ENCODE data around the gene MGAT3.

The MGAT3 gene

GRCh38 chr22:39453765-39454378 is 2.9 kb upstream of the MGAT3 start:
- no peak for DNase-seq

DNA sequence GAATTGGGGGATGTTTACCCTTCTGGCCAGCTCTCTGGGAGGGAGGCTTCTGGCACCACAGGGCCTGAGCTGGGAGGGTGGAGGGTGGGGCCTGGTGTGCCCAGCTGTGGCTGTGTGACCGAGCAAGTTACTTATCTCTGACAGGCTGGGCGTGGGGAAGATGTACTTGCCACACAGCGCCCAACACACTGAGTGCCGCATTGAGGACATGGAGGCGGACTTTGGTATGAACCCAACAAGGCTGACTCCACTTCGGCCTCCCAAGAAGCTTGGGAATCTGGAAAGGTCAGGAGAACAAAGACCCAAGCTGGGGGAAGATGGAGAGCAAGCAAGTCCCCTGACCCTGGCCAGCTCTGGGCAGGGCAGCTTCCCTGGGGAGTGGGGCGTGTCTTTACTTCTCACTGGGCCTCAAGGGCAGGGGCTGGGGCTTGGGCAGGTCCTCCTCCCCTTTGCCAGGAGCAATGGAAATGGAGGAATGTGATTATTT is 2.4 kb upstream of the MGAT3 start:
- no peak for DNase-seq

GRCh38 chr22:39457198-39457555 is 365 bp downstream of the MGAT3 start:
- DNase-seq: no peak

DNA sequence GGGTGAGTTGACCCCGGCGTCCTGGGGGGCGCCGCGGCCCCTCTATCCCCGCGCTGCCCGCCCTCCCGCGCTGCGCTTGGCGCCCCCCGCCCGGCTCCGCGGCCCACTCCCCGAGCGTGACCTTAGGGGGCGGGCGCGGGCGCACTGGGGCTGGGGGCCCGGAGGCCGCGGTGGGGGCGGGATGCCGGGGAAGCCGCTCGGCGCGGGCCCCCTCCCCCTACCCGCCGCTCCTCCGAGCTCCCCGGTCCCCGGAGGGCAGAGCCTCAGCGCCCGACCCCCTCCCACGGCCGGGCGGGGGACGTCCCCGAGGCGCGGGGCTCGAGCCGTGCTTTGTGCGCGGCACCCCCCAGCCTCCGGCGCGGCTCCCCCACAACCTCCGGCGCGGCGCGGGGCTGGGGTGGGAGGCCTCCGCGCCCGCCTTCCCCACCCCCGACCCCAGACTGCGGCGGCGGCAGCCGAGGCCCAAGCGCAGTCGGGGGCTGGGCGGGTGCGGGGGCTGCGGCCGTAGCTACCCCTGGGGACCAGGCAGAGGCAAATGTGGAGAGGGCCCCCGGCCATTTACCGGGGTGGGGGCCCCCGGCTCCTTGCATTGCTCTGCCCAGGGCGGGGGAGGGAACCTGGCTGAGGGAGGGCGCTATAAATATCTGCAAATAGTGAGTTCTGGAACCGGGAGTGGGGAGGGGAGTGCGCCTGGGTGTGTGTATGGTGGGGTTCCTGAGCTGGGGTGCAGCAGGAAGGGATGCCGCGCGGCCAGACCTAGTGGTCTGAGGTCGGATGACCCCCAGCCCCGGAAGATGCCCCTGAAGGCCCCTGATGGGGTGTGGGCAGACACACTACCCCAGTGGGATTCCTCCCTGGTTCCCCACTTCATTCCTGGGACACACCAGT is 988 bp downstream of the MGAT3 start:
- no peak for DNase-seq

DNA sequence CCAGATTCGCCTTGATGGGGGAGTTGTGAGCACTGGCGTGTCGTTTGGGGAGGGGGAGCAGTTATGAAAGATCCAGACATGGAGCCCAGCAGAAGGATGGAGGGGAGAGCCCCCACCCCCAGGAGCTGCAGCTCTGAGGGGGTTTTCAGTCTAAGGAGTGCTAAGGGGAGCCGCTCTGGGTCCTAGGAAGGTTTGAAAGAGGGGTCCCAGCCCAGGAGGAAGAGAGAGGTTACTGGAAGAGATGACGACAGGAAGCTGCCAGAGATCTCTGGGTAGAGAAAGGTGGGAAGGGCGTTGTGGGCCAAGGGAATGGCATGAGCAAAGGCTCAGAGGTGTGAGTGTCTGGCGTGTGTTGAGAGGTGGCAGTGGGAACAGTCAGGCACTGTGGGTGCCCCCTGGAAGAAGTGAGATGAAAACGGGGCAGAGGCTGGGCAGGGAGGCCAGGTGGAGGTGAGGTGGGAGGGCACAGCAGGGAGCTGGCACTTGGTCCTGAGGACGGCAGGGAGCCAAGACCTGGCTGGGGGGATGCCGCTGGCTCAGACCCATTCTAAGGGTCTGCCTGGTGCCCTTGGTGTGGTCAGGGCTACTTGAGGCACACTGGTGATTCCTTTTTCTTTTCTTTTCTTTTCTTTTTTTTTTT is 1.8 kb downstream of the MGAT3 start:
- no peak for DNase-seq

DNA sequence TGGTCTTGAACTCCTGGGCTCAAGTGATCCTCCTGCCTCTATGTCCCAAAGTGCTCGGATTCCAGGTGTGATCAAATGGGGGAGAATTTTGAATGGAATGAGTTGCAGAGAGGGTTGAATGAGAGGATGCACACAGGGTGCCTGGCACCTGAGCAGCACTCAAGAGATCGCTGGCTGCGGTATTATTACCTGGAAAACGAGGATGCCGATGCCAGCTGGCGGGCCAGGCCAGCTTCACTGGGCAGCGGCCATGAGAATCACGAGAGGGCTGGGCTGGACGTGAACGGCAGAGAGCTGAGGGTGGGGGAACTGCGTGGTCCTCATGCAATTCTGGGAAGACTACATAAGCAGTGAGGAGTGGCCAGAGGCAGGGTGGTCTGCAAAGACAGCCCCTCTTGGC is 2.9 kb downstream of the MGAT3 start:
- DNase-seq: no peak

GRCh38 chr22:39462443-39463221 is 5.8 kb downstream of the MGAT3 start:
- DNase-seq: no peak

DNA sequence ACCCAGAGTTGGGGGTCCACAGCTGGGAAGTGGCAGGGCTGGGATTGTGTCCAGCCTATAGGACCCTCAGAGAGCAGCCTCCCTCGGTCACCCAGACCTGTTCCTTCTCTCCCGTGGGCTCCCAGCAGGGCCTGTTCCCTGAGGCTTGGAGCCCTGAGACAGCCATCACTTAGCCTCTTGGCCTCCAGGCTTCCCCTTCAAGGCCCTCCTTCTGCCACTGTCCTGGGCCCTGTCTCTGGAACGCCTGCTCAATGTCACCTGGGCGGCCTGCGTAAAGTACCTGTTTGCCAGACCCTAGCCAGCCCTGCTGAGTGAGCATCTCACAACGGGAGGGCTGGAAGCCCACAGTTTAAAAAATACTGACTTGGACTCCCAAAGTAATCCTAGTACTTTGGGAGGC is 6.5 kb downstream of the MGAT3 start:
- no peak for DNase-seq

DNA sequence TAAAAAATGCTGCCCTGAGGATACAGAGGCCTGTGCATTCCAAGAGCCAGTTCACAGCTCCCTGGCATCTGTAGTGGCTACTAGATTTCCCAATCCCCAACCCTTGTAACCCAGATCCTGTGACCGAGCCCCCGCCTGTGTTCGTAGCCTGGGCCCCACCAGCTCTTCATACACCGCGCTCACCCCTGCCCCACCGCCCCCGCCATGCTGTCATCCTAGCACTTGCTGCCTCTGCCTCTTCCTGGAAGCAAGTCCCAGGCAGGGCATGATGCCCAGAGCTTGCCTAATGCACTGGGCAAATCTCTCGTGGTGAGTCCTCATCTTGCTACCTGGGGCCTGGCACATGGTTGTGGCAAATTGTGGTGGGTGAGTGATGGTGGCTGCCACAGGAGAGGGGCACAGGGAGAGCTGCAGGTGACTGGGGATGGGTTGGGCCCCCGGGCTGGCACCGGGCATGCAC is 7.1 kb downstream of the MGAT3 start:
- DNase-seq: no peak

GRCh38 chr22:39466228-39467006 is 9.6 kb downstream of the MGAT3 start:
- DNase-seq: no peak

DNA sequence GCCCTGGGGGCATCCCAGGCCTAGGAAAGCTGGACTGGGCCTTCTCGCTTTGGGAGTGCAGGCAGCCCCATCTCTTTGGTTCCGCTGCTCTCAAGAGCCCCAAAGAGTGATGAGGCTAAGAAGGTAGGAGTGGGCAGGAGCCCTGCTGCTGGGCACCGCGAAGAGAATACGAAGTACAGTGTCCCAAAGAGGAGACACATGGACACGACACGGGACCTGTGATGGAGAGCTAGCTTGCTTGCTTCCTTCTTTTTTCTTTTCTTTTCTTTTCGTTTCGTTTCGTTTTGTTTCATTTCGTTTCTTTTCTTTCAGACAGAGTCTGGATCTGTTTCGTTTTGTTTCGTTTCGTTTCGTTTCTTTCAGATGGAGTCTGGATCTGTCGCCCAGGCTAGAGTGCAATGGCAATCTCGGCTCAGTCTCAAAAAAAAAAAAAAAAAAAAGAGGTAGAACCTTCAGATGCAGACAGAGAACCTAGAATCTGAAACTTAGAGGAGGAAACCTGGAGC is 10.6 kb downstream of the MGAT3 start:
- DNase-seq: no peak

- no peak for DNase-seq
Observed at GRCh38 chr22:39468487-39469325, 11.9 kb downstream of the MGAT3 start.

DNA sequence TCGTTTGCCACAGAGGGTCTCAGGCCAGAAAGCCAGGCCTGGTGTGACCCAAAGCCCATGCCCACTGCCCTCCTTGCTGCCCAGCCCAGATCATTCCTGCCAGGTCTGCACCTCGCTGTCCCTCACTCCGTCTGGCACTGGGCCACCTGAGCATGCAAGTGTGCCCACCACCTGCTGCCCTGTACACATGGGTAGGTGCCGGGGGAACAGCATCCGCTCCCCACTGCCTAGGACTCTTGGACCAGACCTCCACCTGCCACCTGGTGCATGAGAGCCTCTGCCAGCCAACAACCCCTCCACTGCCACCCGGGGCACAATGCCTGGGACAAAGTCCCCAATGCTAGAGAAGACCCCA is 12.5 kb downstream of the MGAT3 start:
- DNase-seq: no peak

DNA sequence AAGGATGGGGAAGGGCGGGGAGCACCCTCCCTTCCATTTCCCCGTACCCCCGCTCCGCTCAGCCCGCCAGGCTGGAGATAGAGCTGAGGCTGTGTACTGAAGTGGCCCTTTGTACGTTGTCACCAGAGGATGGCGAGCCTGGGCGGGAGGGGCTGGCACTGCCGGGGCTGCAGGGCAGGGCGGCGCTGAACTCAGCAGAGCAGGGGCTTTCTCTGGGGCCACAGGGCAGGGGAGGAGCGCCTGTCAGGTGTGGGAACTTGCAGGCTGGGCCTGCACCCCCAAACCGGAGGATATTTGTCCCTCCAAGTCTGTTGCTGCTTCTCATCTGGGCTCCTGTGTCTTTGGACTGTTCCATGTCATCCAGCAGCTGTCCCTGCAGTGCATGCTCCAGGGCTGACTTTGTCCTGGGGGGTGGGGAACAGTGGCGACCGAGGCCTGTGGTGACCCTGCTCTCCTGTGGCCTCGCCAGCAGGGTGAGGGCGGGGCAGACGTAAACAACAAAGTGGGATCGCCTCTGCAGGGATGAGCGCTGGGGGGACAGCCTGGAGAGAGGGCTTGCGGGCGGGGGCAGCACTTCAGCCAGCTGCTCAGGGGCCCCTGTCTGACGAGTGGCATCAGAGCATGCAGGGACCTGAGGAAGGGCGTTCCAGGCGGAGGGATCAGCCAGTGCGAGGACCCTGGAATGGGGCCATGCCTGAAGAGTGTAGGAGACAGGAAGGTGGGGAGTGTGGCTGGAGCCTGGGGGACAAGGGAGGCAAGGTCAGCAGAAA is 13.1 kb downstream of the MGAT3 start:
- no peak for DNase-seq

- no peak for DNase-seq
Observed at GRCh38 chr22:39470451-39471291, 13.9 kb downstream of the MGAT3 start.

- peak; percentile 71 for DNase-seq
Observed at GRCh38 chr22:39471381-39472141, 14.7 kb downstream of the MGAT3 start.

GRCh38 chr22:39472570-39473556 is 16.1 kb downstream of the MGAT3 start:
- DNase-seq: no peak

All from fibroblast of skin of right biceps (primary cell).